ENCODE measurements around the gene MRPL2. TPM values are rescaled to one million over a fixed set of nuclear protein-coding genes. Genes with fewer than 3 reads are reported as not detected.

MRPL2 gene
- total RNA-seq, 1 experiment from 2014 or later, result 123 TPM

GRCh38 chr6:43037197-43037596 is 22.0 kb downstream of the MRPL2 start:
- ChIA-PET CTCF (no interaction called here), POLR2A (no interaction called here)
- intact Hi-C loops (cut with micrococcal nuclease; ENCODE audit: unreplicated experiment), result no loop called here
- peaks cover 5% of the 10 kb centered on the region for H3K36me3 ChIP-seq (ENCODE audit: control insufficient read depth, insufficient read depth, low read length)
- no peaks in the 10 kb centered on the region for H3K27me3 Mint-ChIP-seq (ENCODE audit: insufficient read depth, unreplicated experiment)
- H3K4me3 ChIP-seq (ENCODE audit: low read depth, low read length), result no peak overlapping the region
- H3K27me3 ChIP-seq (replicated peaks; ENCODE audit: control insufficient read depth, insufficient read depth, low read length), result no peaks in the 10 kb centered on the region
- no peak for TF ChIP-seq CTCF (IDR thresholded peaks at IDR 0.05; ENCODE audit: insufficient read depth in 1 of 2, low read depth in 1 of 2, low read length in 1 of 2, severe bottlenecking in 1 of 2, unreplicated experiment in 1 of 2)
- DNase-seq, result no peak
- BruUV-seq (replicated peaks), result no TSS peak
- H3K9me3 Mint-ChIP-seq (ENCODE audit: unreplicated experiment), result no peaks in the 10 kb centered on the region
- peaks cover 6% of the 10 kb centered on the region for H3K4me1 Mint-ChIP-seq (ENCODE audit: low read depth, unreplicated experiment)
- no peaks in the 10 kb centered on the region for H3K9me3 ChIP-seq
- H3K4me3 Mint-ChIP-seq (ENCODE audit: unreplicated experiment), result no peak overlapping the region
- H3K4me1 ChIP-seq, result no peaks in the 10 kb centered on the region
- peaks cover 72% of the 10 kb centered on the region for H3K36me3 Mint-ChIP-seq (ENCODE audit: insufficient read depth, unreplicated experiment)
- no peak overlapping the region for H3K27ac Mint-ChIP-seq (ENCODE audit: unreplicated experiment)

GRCh38 chr6:43036712-43037111 is 22.5 kb downstream of the MRPL2 start:
- no TSS peak for BruUV-seq (replicated peaks)
- no peaks in the 10 kb centered on the region for H3K27me3 Mint-ChIP-seq (ENCODE audit: insufficient read depth, unreplicated experiment)
- Histone ChIP-seq H3K36me3 (ENCODE audit: control insufficient read depth, insufficient read depth, low read length) (peaks cover 3% of the 10 kb centered on the region; the same call in 1 of the 2 replicates), H3K9me3 (no peaks in the 10 kb centered on the region), H3K4me3 (ENCODE audit: low read depth, low read length) (no peak overlapping the region), H3K4me1 (no peaks in the 10 kb centered on the region), H3K27me3 (replicated peaks; ENCODE audit: control insufficient read depth, insufficient read depth, low read length) (no peaks in the 10 kb centered on the region)
- POLR2A ChIA-PET, result no interaction called here
- no peak overlapping the region for H3K4me3 Mint-ChIP-seq (ENCODE audit: unreplicated experiment)
- no peak for TF ChIP-seq CTCF (IDR thresholded peaks at IDR 0.05; ENCODE audit: insufficient read depth in 1 of 2, low read depth in 1 of 2, low read length in 1 of 2, severe bottlenecking in 1 of 2, unreplicated experiment in 1 of 2)
- intact Hi-C loops (cut with micrococcal nuclease; ENCODE audit: unreplicated experiment), result no loop called here
- CTCF ChIA-PET, result no interaction called here
- peaks cover 6% of the 10 kb centered on the region for H3K4me1 Mint-ChIP-seq (ENCODE audit: low read depth, unreplicated experiment)
- H3K27ac Mint-ChIP-seq (ENCODE audit: unreplicated experiment), result no peak overlapping the region
- DNase-seq, result no peak
- peaks cover 75% of the 10 kb centered on the region for H3K36me3 Mint-ChIP-seq (ENCODE audit: insufficient read depth, unreplicated experiment)
- H3K9me3 Mint-ChIP-seq (ENCODE audit: unreplicated experiment), result no peaks in the 10 kb centered on the region

GRCh38 chr6:43035495-43036194 is 23.6 kb downstream of the MRPL2 start:
- Histone ChIP-seq H3K9me3 (no peaks in the 10 kb centered on the region), H3K4me3 (ENCODE audit: low read depth, low read length) (no peak overlapping the region), H3K4me1 (no peaks in the 10 kb centered on the region), H3K27me3 (replicated peaks; ENCODE audit: control insufficient read depth, insufficient read depth, low read length) (no peaks in the 10 kb centered on the region), H3K36me3 (ENCODE audit: control insufficient read depth, insufficient read depth, low read length) (peaks cover 3% of the 10 kb centered on the region; the same call in 1 of the 2 replicates)
- intact Hi-C loops (cut with micrococcal nuclease; ENCODE audit: unreplicated experiment), result no loop called here
- CTCF ChIA-PET, result no interaction called here
- no peak for DNase-seq
- Mint-ChIP-seq H3K27ac (ENCODE audit: unreplicated experiment) (no peak overlapping the region), H3K4me3 (ENCODE audit: unreplicated experiment) (peak overlapping the region; percentile 18), H3K4me1 (ENCODE audit: low read depth, unreplicated experiment) (peaks cover 6% of the 10 kb centered on the region), H3K36me3 (ENCODE audit: insufficient read depth, unreplicated experiment) (peaks cover 80% of the 10 kb centered on the region), H3K27me3 (ENCODE audit: insufficient read depth, unreplicated experiment) (no peaks in the 10 kb centered on the region), H3K9me3 (ENCODE audit: unreplicated experiment) (no peaks in the 10 kb centered on the region)
- no TSS peak for BruUV-seq (replicated peaks)
- no peak for TF ChIP-seq CTCF (IDR thresholded peaks at IDR 0.05; ENCODE audit: insufficient read depth in 1 of 2, low read depth in 1 of 2, low read length in 1 of 2, severe bottlenecking in 1 of 2, unreplicated experiment in 1 of 2)
- POLR2A ChIA-PET, result interaction anchor here (0.6 to 1.0 kb wide), 2 partner anchors 21 to 24 kb away, joined by 5 to 11 read pairs; partner anchors contain the start of genes KLC4 and MRPL2

Measured in Caco-2 (cell line).